ENCODE data around the gene CMTM3. TPM values are rescaled to one million over a fixed set of nuclear protein-coding genes. Genes with fewer than 3 reads are reported as not detected.
"Not testable (repeated sequence)": the region's sequence is repeated elsewhere in the genome, so short reads cannot be mapped to it uniquely, and the experiment has no call there.

The CMTM3 gene
- total and polyA plus RNA-seq, 4 donors: 1.6 to 12.2 (median 4.6) TPM

- H3K4me1 ChIP-seq (ENCODE audit: control insufficient read depth in 4 of 4, insufficient read depth in 4 of 4, low read length in 3 of 4): peaks cover 0 to 7% (median 3%) of the 10 kb centered on the region in 4 donors
- H3K4me3 ChIP-seq (ENCODE audit: low read depth in 1 of 3, low read length in 3 of 3): no peak overlapping the region
- H3K36me3 ChIP-seq (ENCODE audit: control insufficient read depth in 4 of 4, insufficient read depth in 3 of 4, low read depth in 1 of 4, low read length in 3 of 4): peaks cover 0 to 6% (median 0%) of the 10 kb centered on the region in 4 donors
- no peaks in the 10 kb centered on the region for H3K9me3 ChIP-seq (ENCODE audit: control insufficient read depth in 4 of 4, low read length in 3 of 4)
- H3K27ac ChIP-seq (ENCODE audit: low read depth in 1 of 2, low read length in 2 of 2): no peak overlapping the region
- 91% methylated on average over 3 of the region's 3 CpGs for WGBS
- peak; percentile 6 for DNase-seq (ENCODE audit: low spot score)
- no peak overlapping the region for H3K9ac ChIP-seq (ENCODE audit: low read depth in 1 of 2, low read length in 2 of 2)
- TF ChIP-seq ATF3 (IDR thresholded peaks at IDR 0.05) (no peak), MAX (IDR thresholded peaks at IDR 0.05) (no peak), ZBTB33 (IDR thresholded peaks at IDR 0.05) (no peak), YY1 (IDR thresholded peaks at IDR 0.05) (no peak), NR2F2 (IDR thresholded peaks at IDR 0.05) (no peak), SP1 (IDR thresholded peaks at IDR 0.05) (no peak), GABPA (IDR thresholded peaks at IDR 0.05 in 1 of 2, conservative IDR thresholded peaks at IDR 0.05 in 1 of 2) (no peak), RXRA (IDR thresholded peaks at IDR 0.05) (no peak), RAD21 (IDR thresholded peaks at IDR 0.05) (no peak), EGR1 (IDR thresholded peaks at IDR 0.05; ENCODE audit: low read depth in 2 of 2) (no peak), FOXA2 (IDR thresholded peaks at IDR 0.05) (no peak)
- no peaks in the 10 kb centered on the region for H3K27me3 ChIP-seq (ENCODE audit: control insufficient read depth in 4 of 4, insufficient read depth in 4 of 4, low read length in 3 of 4)
Observed at GRCh38 chr16:66623755-66624154, 19.3 kb downstream of the CMTM3 start.

- DNase-seq (ENCODE audit: low spot score): peak; percentile 6
- 92% methylated on average over 17 of the region's 17 CpGs for WGBS
- H3K36me3 ChIP-seq (ENCODE audit: control insufficient read depth in 4 of 4, insufficient read depth in 3 of 4, low read depth in 1 of 4, low read length in 3 of 4): not testable (repeated sequence)
Observed at GRCh38 chr16:66627611-66628378, 23.3 kb downstream of the CMTM3 start.

GRCh38 chr16:66629856-66630255 lies 25.4 kb downstream of the CMTM3 start:
- H3K4me1 ChIP-seq (ENCODE audit: control insufficient read depth in 4 of 4, insufficient read depth in 4 of 4, low read length in 3 of 4): no peaks in the 10 kb centered on the region
- no peak overlapping the region for H3K4me3 ChIP-seq (ENCODE audit: low read depth in 1 of 3, low read length in 3 of 3)
- peak; percentile 14 for DNase-seq (ENCODE audit: low spot score)
- no peaks in the 10 kb centered on the region for H3K9me3 ChIP-seq (ENCODE audit: control insufficient read depth in 4 of 4, low read length in 3 of 4)
- H3K27ac ChIP-seq (ENCODE audit: low read depth in 1 of 2, low read length in 2 of 2): no peak overlapping the region
- H3K27me3 ChIP-seq (ENCODE audit: control insufficient read depth in 4 of 4, insufficient read depth in 4 of 4, low read length in 3 of 4): no peaks in the 10 kb centered on the region
- WGBS: 96% methylated on average over 5 of the region's 5 CpGs
- H3K36me3 ChIP-seq (ENCODE audit: control insufficient read depth in 4 of 4, insufficient read depth in 3 of 4, low read depth in 1 of 4, low read length in 3 of 4): no peaks in the 10 kb centered on the region
- H3K9ac ChIP-seq (ENCODE audit: low read depth in 1 of 2, low read length in 2 of 2): no peak overlapping the region
- no peak for TF ChIP-seq RAD21 (IDR thresholded peaks at IDR 0.05)
- TF ChIP-seq CTCF (IDR thresholded peaks at IDR 0.05; ENCODE audit: low read depth, low read length, missing input control): no peak
- no peak for TF ChIP-seq REST (IDR thresholded peaks at IDR 0.05)
- TF ChIP-seq HNF4A (conservative IDR thresholded peaks at IDR 0.05): no peak
- TF ChIP-seq EGR1 (IDR thresholded peaks at IDR 0.05; ENCODE audit: low read depth in 2 of 2): no peak
- TF ChIP-seq ZBTB33 (IDR thresholded peaks at IDR 0.05): no peak
- no peak for TF ChIP-seq RXRA (IDR thresholded peaks at IDR 0.05)
- no peak for TF ChIP-seq FOXA1 (IDR thresholded peaks at IDR 0.05)
- no peak for TF ChIP-seq HNF4G (IDR thresholded peaks at IDR 0.05)
- TF ChIP-seq GABPA (IDR thresholded peaks at IDR 0.05 in 1 of 2, conservative IDR thresholded peaks at IDR 0.05 in 1 of 2): no peak
- TF ChIP-seq NR2F2 (IDR thresholded peaks at IDR 0.05): no peak
- TF ChIP-seq TAF1 (conservative IDR thresholded peaks at IDR 0.05): no peak

More at GRCh38 chr16:66627611-66628378, 23.3 kb downstream of the CMTM3 start:
- not testable (repeated sequence) for H3K27me3 ChIP-seq (ENCODE audit: control insufficient read depth in 4 of 4, insufficient read depth in 4 of 4, low read length in 3 of 4); H3K4me1 ChIP-seq (ENCODE audit: control insufficient read depth in 4 of 4, insufficient read depth in 4 of 4, low read length in 3 of 4); H3K27ac ChIP-seq (ENCODE audit: low read depth in 1 of 2, low read length in 2 of 2); H3K9ac ChIP-seq (ENCODE audit: low read depth in 1 of 2, low read length in 2 of 2); H3K9me3 ChIP-seq (ENCODE audit: control insufficient read depth in 4 of 4, low read length in 3 of 4); H3K4me3 ChIP-seq (ENCODE audit: low read depth in 1 of 3, low read length in 3 of 3)

Measured in liver (tissue), 9 donors.